ENCODE measurements around the gene AFTPH.
A peak's percentile ranks its signal among the peaks of the same experiment; 100 is the strongest.
"Not testable (repeated sequence)": the region's sequence is repeated elsewhere in the genome, so short reads cannot be mapped to it uniquely, and the experiment has no call there.

AFTPH gene

DNA sequence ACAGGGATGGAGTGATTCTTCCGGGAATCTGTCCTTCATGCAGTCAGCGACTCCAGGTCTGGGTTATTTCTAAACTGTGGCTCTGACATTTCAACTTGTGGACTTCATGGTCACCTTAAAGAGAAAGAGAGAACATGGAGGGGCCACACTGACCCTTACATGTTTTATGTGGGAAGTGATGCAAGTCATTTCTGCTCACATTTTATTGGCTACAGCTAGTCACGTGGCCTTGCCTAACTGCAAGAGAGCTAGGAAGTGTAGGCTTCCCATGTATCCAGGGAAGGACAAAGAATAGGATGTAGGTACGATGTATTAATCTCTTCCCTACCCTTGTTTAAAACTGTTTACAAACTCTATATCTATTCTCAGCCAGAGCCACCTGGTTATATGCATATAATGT, 30.3 kb upstream of the AFTPH start:
- DNase-seq (ENCODE audit: low read depth): no peak

GRCh38 chr2:64498438-64498837, 25.7 kb upstream of the AFTPH start:
- no peak for DNase-seq (ENCODE audit: low read depth)

DNA sequence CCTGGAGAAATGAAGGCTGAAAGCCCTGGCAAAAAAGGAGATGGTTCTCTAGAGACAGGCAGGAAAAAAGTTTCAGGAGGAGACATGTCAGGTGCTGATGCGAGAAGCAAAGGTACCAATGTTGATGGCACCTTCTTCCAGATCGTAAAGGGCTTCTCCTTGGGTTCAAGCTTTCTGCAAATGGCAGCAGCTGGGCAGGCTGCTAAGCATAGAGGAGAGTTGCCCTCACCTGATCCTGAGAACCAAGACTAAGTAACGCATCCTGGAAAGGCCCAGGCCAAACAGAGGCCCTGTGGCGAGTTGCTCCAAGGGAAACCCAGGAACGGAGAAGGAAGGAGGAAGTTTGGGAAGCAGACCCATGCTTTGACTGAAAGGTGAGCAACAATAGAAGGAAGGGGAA, 23.6 kb upstream of the AFTPH start:
- DNase-seq (ENCODE audit: low read depth): no peak

DNA sequence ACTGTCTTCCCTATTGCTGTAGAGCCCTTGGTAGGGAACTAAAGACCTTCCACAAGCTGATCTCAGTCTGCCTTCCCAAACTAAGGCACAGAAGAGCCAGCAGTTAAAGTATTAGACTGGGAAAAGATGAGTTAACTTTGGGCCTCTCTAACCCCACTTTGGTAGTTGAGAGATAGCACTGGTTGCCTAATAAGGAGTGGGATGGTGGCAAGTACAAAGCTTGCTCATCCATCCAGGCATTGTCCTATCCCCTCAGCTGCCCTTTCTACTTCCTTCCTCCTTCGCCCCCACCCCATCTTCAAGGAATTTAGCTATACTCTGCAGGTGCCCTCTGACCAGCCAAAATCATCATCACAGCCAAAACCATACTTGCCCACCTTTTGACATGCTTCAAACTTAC, 22.2 kb upstream of the AFTPH start:
- no peak for DNase-seq (ENCODE audit: low read depth)

DNA sequence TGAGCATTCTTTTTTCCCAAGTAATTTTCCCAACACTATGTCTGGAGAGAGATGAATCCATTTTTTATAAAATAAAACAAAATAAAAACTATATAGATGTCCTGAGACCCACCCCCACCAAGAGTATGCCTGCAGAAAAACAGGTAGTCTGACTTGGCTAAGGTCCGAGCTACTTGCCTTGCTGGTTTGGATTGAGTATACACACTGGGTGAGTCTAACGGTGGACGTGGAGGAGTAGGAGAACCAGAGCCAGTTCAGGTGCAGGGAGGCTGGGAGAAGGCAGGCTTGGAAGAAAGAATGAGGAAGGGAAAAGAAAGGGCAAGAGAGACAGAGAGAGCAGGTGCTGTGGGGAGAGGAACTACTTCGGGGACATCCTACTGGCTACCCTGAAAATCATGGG, 21.3 kb upstream of the AFTPH start:
- DNase-seq (ENCODE audit: low read depth): no peak

DNA sequence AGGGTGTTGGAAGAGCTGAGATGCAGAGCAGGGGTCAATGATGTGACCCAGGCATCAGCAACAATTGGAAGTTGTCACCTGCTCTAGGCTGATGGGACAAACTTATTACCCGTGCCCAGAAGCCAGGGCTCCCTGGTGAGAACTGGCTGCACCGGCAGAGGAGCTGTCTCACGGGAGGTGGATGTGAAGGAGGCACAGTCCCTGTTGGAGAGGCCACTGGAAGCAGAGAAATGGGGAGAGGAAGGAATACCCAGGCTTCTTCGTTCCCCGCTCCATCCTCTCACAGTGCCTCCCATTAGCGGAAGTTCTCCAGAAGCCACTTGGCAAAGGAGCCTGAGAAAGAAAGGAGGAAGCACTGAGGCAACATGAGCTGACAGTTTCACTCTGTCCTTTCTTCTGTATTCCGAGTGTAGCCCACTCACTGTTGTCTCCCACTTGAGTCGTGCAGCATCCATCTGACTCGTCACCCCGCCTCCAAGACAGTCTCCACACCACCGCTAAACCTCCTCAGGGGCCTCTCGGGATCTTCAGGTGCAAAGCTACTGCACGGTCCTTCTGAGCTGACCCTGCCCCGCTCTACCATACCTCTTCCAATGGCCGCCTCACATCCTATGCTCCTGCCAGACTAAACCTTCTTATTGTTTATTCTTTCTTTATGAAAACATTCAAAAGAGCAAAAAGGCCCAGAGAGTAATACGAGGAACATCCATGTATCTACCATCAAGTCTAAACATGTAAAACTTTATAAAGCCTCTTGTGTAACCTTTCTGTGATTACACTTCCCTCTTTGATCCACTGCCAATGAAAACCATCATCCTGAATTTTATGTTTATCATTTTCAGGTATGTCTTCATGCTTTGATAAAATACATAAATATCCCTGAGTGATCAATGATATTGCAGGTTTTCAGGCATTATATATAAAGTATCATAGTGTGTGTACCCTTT, 19.1 kb upstream of the AFTPH start:
- no peak for DNase-seq (ENCODE audit: low read depth)

GRCh38 chr2:64506686-64507085, 17.4 kb upstream of the AFTPH start:
- no peak for DNase-seq (ENCODE audit: low read depth)

- DNase-seq (ENCODE audit: low read depth): no peak
Measured at GRCh38 chr2:64514008-64514407, 10.1 kb upstream of the AFTPH start.

DNA sequence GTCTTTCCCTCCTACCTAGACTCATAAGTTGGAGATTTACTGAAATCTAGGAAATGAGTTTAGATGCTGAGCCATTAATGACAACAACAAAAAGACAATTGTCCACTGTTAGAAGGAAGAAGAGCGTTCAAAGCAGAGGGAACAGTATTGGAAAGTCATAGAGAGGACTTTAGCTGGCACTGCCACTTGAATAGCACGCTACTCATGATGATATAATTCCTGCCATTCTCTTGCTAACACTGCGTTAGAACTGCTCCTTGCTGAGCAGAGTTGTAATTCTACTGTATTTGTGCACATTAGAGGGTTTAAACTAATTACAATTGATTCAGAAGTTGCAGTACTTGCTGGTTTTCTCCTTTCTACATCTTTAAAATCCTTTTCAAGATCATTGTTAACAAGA, 9.0 kb upstream of the AFTPH start:
- DNase-seq (ENCODE audit: low read depth): no peak

GRCh38 chr2:64516651-64517510, 7.2 kb upstream of the AFTPH start:
- no peak for DNase-seq (ENCODE audit: low read depth)

- DNase-seq (ENCODE audit: low read depth): no peak
Measured at GRCh38 chr2:64517511-64517884, 6.6 kb upstream of the AFTPH start.

DNA sequence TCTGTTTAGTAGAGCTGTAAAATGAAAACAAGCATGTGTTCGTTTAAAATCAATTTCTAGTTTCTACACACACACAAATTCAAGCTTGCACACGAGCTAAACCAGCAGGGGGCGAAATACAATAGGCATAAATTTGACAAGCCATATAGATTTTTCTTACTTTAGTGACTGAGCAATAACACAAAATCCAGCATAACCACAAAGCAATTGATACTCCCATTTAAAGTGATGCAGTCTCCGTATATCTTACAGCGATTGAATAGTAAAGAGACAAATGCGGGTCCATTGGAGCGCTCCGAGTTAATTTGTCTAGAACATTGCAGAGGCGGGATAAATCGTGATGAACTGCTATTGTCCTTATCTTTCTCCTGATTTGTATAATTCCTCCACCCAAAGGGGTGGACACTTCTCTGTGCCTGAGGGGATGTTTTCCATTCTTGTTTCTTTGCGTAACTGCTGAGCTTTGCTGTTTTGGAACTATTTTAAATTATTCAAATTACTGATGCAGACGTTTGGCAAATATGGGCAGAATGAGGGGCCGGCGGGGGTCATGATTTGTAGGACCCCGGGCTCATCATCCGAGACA, 1.2 kb upstream of the AFTPH start:
- DNase-seq (ENCODE audit: low read depth): peak; percentile 90

DNA sequence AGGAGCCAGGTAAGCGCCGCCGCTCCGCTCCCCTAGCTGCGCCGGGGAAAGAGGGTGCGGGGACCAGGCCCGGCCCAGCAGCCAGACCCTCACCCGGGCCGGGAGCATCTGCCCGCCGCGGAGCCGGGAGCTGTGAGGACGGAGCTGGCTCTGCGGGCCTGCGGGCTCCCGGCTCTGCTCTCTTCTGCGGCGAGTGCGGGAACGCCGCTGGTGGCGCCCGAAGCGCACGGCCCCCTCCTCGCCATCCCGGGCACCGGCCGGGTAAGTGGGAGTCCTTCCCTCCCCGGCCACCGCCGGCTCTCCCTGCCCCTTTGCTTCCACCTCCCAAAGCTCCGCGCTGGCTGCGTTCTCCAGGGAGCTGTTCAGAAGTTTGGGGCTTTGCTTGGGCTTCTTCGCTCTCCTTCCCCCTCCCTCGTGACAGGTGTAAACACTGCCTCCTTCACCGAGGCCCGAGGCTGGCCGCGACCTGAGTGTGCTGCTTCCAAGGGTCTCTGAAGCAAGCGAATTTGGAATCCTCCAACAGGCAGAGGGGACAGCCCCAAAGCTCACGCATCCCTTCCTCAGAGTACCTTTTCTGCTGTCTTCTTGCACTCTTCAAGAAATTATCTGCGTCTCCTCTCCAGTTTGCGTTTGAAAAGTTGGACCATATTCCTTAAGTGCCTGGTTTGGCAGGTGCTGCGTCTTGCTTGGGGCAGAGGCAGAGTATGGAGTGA, 632 bp downstream of the AFTPH start:
- DNase-seq (ENCODE audit: low read depth): peak; percentile 27

- DNase-seq (ENCODE audit: low read depth): peak; percentile 57
Measured at GRCh38 chr2:64525317-64525613, 1.1 kb downstream of the AFTPH start.

- no peak for DNase-seq (ENCODE audit: low read depth)
Measured at GRCh38 chr2:64526034-64526433, 1.9 kb downstream of the AFTPH start.

DNA sequence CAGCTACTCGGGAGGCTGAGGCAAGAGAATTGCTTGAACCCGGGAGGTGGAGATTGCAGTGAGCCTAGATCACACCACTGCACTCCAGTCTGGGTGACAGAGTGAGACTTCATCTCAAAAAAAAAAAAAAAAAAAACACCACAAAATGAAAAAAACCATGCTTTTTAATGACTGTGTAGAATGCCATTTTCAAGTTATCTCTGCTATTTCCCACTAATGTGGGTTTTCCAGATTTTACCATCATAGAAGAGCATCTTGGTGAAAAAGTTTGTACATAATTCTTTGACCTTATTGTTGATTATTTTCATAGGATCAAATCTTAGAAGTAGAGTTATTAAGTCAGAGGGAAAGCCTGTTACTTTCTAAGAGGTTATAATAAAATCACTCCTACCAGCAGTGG, 6.8 kb downstream of the AFTPH start:
- not testable (repeated sequence) for DNase-seq (ENCODE audit: low read depth)

DNA sequence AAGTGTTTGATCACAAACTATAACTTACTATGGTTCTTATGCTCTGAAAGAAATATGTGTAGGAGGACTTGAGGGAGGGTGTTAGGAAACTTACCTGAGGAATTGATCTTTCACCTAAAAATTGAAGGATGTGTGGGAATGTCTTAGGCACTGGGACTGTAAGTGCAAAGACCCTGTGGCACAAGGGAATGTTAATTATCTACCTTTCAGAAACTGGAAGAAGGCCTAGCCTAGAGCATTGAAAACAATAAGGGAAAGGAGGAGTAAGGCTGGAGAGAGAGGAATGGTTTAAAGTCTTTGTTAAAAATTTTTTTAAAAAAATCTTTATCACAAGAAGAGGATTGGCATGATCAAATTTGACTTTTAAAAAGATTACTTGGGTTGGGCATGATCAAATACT, 7.9 kb downstream of the AFTPH start:
- no peak for DNase-seq (ENCODE audit: low read depth)

DNA sequence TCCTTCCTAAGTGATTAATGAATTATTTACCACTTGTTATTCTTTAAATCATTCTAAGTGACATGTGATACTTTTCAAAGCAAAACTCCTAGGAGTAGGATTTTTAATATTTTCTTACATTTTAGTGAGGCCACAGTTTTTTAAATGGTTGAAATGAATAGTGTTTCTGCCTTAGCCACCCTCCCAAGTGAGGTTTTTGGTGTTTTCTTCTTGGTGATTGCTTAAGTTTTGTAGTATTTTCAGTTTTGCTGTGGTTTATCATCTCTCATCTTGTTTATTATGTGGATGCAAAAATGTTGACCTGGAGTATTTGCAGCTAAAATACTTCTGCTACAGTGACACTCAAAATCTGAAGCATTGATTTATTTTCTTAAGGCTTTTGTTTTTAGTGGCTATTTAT, 9.8 kb downstream of the AFTPH start:
- no peak for DNase-seq (ENCODE audit: low read depth)

DNA sequence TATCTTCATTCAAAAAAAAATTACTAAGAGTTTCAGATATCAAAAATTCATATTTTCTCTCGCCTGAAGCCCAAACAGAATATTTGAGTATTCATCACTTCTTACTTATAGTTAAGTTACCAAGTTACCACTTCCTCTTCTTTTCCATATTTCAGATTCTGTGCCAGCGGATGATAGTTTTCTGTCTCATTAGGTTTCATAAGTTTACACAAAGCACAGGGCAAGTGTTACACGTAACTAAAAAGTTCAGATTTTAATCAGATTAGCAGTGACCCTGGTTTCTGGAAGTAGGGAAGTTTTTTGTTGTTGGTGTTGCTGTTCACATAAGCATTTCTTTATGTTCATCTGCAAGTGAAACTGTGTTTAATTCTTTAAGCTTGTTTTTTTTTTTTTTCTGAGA, 10.2 kb downstream of the AFTPH start:
- DNase-seq (ENCODE audit: low read depth): no peak

- no peak for DNase-seq (ENCODE audit: low read depth)
Measured at GRCh38 chr2:64535024-64535423, 10.9 kb downstream of the AFTPH start.

- DNase-seq (ENCODE audit: low read depth): peak; percentile 72
Measured at GRCh38 chr2:64537991-64538390, 13.9 kb downstream of the AFTPH start.

DNA sequence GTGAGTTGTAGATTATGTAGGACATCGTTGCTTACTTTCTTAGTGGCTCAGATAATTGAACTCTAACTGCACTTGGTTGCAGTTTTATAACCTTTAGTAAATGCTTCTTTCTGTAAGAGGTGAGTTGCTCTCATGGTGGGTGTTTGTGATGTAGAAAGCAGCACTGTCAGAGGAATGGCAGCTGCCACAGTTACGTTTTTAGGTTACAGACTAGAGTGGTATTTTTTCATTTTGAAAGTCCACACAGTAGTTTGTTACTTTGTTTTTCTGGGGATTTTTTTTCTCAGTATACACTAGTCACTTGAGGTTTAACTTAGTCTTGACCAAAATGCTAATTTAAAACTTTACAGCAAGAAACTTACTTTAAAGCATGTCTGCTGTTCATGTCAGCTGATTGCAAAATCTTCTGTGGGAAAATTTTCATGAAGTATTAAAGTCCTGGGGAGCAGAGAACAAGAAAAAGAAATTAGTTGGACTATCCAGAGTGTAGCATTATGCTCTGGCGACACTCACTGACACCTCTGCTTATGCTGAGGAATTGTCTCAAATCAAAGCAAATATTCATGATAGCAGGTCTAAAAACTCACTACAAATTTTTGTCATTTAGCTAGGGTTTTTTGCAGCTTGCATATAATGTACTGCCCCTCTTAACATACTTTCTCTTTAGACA, 14.8 kb downstream of the AFTPH start:
- DNase-seq (ENCODE audit: low read depth): peak; percentile 60

Measured in iris pigment epithelial cell (primary cell).